ENCODE measurements around the gene PCDH15. TPM values are rescaled to one million over a fixed set of nuclear protein-coding genes. Genes with fewer than 3 reads are reported as not detected.

PCDH15 gene
- total RNA-seq, 4 donors from 2014 or later, result not detected

DNA sequence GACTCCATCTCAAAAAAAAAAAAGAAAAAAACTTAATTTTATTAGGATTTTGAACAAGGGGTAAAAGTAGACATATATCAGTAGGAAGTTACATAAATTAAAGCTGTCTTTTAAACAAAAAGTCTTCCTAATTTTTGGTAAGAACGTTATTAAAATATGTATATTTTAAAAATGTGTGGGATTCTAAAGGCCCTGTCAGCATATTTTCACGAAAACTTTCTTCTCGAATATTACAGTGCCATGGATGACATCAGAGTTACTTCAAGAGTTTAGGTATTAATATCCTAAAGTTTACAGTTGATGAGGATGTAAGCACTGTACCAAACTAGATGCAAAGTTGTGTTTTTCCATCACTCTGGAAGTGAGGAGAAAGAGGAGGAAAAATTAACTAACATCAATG is 820.8 kb downstream of the PCDH15 start:
- Histone ChIP-seq H3K4me1 (no peaks in the 10 kb centered on the region), H3K27me3 (no peaks in the 10 kb centered on the region), H3K36me3 (no peaks in the 10 kb centered on the region), H3K9me3 (no peaks in the 10 kb centered on the region), H3K27ac (no peak overlapping the region), H3K4me3 (no peak overlapping the region)
- TF ChIP-seq POLR2A (IDR thresholded peaks at IDR 0.05), result no peak
- TF ChIP-seq, protein P1, sequence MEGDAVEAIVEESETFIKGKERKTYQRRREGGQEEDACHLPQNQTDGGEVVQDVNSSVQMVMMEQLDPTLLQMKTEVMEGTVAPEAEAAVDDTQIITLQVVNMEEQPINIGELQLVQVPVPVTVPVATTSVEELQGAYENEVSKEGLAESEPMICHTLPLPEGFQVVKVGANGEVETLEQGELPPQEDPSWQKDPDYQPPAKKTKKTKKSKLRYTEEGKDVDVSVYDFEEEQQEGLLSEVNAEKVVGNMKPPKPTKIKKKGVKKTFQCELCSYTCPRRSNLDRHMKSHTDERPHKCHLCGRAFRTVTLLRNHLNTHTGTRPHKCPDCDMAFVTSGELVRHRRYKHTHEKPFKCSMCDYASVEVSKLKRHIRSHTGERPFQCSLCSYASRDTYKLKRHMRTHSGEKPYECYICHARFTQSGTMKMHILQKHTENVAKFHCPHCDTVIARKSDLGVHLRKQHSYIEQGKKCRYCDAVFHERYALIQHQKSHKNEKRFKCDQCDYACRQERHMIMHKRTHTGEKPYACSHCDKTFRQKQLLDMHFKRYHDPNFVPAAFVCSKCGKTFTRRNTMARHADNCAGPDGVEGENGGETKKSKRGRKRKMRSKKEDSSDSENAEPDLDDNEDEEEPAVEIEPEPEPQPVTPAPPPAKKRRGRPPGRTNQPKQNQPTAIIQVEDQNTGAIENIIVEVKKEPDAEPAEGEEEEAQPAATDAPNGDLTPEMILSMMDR (IDR thresholded peaks at IDR 0.05), result no peak
- no peak for DNase-seq

DNA sequence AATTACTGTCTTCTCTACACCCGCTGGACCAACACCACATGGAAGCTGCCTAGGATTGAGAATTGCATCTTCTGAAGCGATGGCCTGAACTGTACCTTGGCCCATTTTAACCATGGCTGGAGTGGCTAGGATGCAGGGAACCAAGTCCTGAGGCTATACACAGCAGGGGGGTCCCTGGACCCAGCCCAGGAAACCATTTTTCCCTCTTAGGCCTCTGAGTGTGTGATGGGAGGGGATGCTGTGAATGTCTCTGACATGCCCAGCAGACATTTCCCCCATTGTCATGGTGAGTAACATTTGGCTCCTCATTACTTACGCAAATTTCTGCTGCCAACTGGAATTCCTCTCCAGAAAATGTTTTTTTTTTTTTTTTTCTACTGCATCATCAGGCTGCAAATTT is 822.7 kb downstream of the PCDH15 start:
- H3K4me1 ChIP-seq, result no peaks in the 10 kb centered on the region
- TF ChIP-seq POLR2A (IDR thresholded peaks at IDR 0.05), result no peak
- TF ChIP-seq, protein P1 (IDR thresholded peaks at IDR 0.05), result no peak
- no peak overlapping the region for H3K4me3 ChIP-seq
- DNase-seq, result no peak
- H3K36me3 ChIP-seq, result no peaks in the 10 kb centered on the region
- H3K27me3 ChIP-seq, result no peaks in the 10 kb centered on the region
- no peak overlapping the region for H3K27ac ChIP-seq
- no peaks in the 10 kb centered on the region for H3K9me3 ChIP-seq

- TF ChIP-seq POLR2A (IDR thresholded peaks at IDR 0.05), result no peak
- TF ChIP-seq, protein P1 (IDR thresholded peaks at IDR 0.05), result no peak
- Histone ChIP-seq H3K27ac (no peak overlapping the region), H3K27me3 (no peaks in the 10 kb centered on the region), H3K9me3 (no peaks in the 10 kb centered on the region), H3K36me3 (no peaks in the 10 kb centered on the region), H3K4me1 (no peaks in the 10 kb centered on the region), H3K4me3 (no peak overlapping the region)
- no peak for DNase-seq
Observed at GRCh38 chr10:53977267-53977666, 823.8 kb downstream of the PCDH15 start.

- Histone ChIP-seq H3K27me3 (no peaks in the 10 kb centered on the region), H3K4me3 (no peak overlapping the region), H3K4me1 (no peaks in the 10 kb centered on the region), H3K27ac (no peak overlapping the region), H3K36me3 (no peaks in the 10 kb centered on the region), H3K9me3 (no peaks in the 10 kb centered on the region)
- TF ChIP-seq, protein P1 (IDR thresholded peaks at IDR 0.05), result no peak
- no peak for TF ChIP-seq POLR2A (IDR thresholded peaks at IDR 0.05)
- DNase-seq, result no peak
Observed at GRCh38 chr10:53957401-53957800, 843.6 kb downstream of the PCDH15 start.

DNA sequence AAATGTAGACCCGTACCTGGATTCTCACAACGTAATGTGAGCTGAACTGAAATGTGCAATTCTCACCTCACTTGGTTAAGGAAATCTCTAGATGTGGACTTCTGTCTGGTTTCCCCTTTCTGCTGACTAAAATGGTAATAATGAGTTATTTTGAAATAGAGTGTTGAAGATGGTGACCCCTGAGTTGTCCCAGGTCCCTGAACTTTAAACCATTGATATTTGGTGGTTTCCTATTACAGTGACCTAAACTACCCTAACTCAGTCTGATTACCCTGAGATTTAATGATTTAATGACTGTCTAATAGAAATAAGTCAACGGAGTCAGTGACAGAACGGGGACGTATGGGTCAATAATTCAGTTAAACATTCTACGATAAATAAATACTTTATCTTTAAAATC is 845.9 kb downstream of the PCDH15 start:
- TF ChIP-seq, protein P1 (IDR thresholded peaks at IDR 0.05), result no peak
- TF ChIP-seq POLR2A (IDR thresholded peaks at IDR 0.05), result no peak
- H3K27ac ChIP-seq, result no peak overlapping the region
- no peaks in the 10 kb centered on the region for H3K36me3 ChIP-seq
- H3K4me1 ChIP-seq, result no peaks in the 10 kb centered on the region
- no peak overlapping the region for H3K4me3 ChIP-seq
- H3K27me3 ChIP-seq, result no peaks in the 10 kb centered on the region
- DNase-seq, result no peak
- H3K9me3 ChIP-seq, result no peaks in the 10 kb centered on the region
